Measurements from ENCODE around the gene KCTD1. TPM values are rescaled to one million over a fixed set of nuclear protein-coding genes. Genes with fewer than 3 reads are reported as not detected.
A peak's percentile ranks its signal among the peaks of the same experiment; 100 is the strongest.

Gene KCTD1
- 1 to 10 TPM; 3.4 to 4.2 TPM for total RNA-seq

- Mint-ChIP-seq H3K27me3 (peaks cover 47% of the 10 kb centered on the region), H3K4me3 (peak within 1 kb of the TSS; percentile 88), H3K4me1 (peaks cover 26% of the 10 kb centered on the region), H3K36me3 (peaks cover 13% of the 10 kb centered on the region), H3K27ac (no peak within 1 kb of the TSS), H3K9me3 (peaks cover 1% of the 10 kb centered on the region)
- DNase-seq, result peak; percentile 79
Observed at GRCh38 chr18:26548415-26549262, at the start of gene KCTD1. KCTD1 (minus strand) TSS chr18:26548553; CDS start chr18:26548536, 17 bp downstream.

- no peak overlapping the region for H3K4me3 Mint-ChIP-seq
- no peaks in the 10 kb centered on the region for H3K9me3 Mint-ChIP-seq
- H3K27ac Mint-ChIP-seq, result no peak overlapping the region
- H3K4me1 Mint-ChIP-seq, result no peaks in the 10 kb centered on the region
- H3K36me3 Mint-ChIP-seq, result no peaks in the 10 kb centered on the region
- H3K27me3 Mint-ChIP-seq, result peaks cover 6% of the 10 kb centered on the region
- no peak for DNase-seq
Observed at GRCh38 chr18:26593365-26594320, 45.3 kb upstream of the KCTD1 start.

- H3K27ac Mint-ChIP-seq, result no peak overlapping the region
- H3K4me3 Mint-ChIP-seq, result no peak overlapping the region
- H3K27me3 Mint-ChIP-seq, result peaks cover 6% of the 10 kb centered on the region
- no peaks in the 10 kb centered on the region for H3K36me3 Mint-ChIP-seq
- no peaks in the 10 kb centered on the region for H3K9me3 Mint-ChIP-seq
- H3K4me1 Mint-ChIP-seq, result no peaks in the 10 kb centered on the region
- DNase-seq, result no peak
Observed at GRCh38 chr18:26584745-26585144, 36.4 kb upstream of the KCTD1 start.

GRCh38 chr18:26579941-26580618 lies 31.7 kb upstream of the KCTD1 start:
- Mint-ChIP-seq H3K4me3 (no peak overlapping the region), H3K9me3 (no peaks in the 10 kb centered on the region), H3K27ac (no peak overlapping the region), H3K4me1 (peaks cover 5% of the 10 kb centered on the region), H3K36me3 (no peaks in the 10 kb centered on the region), H3K27me3 (peaks cover 42% of the 10 kb centered on the region)
- DNase-seq, result no peak

- Mint-ChIP-seq H3K9me3 (no peaks in the 10 kb centered on the region), H3K4me1 (peaks cover 8% of the 10 kb centered on the region), H3K27me3 (peaks cover 68% of the 10 kb centered on the region), H3K36me3 (no peaks in the 10 kb centered on the region), H3K4me3 (no peak overlapping the region), H3K27ac (no peak overlapping the region)
- no peak for DNase-seq
Observed at GRCh38 chr18:26575865-26576217, 27.5 kb upstream of the KCTD1 start.

GRCh38 chr18:26574958-26575864 lies 26.9 kb upstream of the KCTD1 start:
- Mint-ChIP-seq H3K27me3 (peaks cover 67% of the 10 kb centered on the region), H3K27ac (no peak overlapping the region), H3K36me3 (no peaks in the 10 kb centered on the region), H3K4me3 (peak overlapping the region; percentile 45), H3K9me3 (no peaks in the 10 kb centered on the region), H3K4me1 (peaks cover 8% of the 10 kb centered on the region)
- DNase-seq, result peak; percentile 2

- Mint-ChIP-seq H3K4me1 (no peaks in the 10 kb centered on the region), H3K36me3 (no peaks in the 10 kb centered on the region), H3K27ac (no peak overlapping the region), H3K4me3 (no peak overlapping the region), H3K9me3 (no peaks in the 10 kb centered on the region), H3K27me3 (peaks cover 26% of the 10 kb centered on the region)
- no peak for DNase-seq
Observed at GRCh38 chr18:26568926-26569665, 20.7 kb upstream of the KCTD1 start.

GRCh38 chr18:26568513-26568912 lies 20.2 kb upstream of the KCTD1 start:
- Mint-ChIP-seq H3K9me3 (no peaks in the 10 kb centered on the region), H3K4me3 (no peak overlapping the region), H3K4me1 (no peaks in the 10 kb centered on the region), H3K27me3 (peaks cover 22% of the 10 kb centered on the region), H3K27ac (no peak overlapping the region), H3K36me3 (no peaks in the 10 kb centered on the region)
- no peak for DNase-seq

GRCh38 chr18:26566874-26567555 lies 18.7 kb upstream of the KCTD1 start:
- Mint-ChIP-seq H3K36me3 (no peaks in the 10 kb centered on the region), H3K4me1 (no peaks in the 10 kb centered on the region), H3K27ac (no peak overlapping the region), H3K27me3 (peaks cover 15% of the 10 kb centered on the region), H3K9me3 (no peaks in the 10 kb centered on the region), H3K4me3 (no peak overlapping the region)
- no peak for DNase-seq

GRCh38 chr18:26565514-26565913 lies 17.2 kb upstream of the KCTD1 start:
- DNase-seq, result no peak
- Mint-ChIP-seq H3K36me3 (no peaks in the 10 kb centered on the region), H3K27me3 (peaks cover 11% of the 10 kb centered on the region), H3K4me1 (no peaks in the 10 kb centered on the region), H3K4me3 (no peak overlapping the region), H3K27ac (no peak overlapping the region), H3K9me3 (no peaks in the 10 kb centered on the region)

GRCh38 chr18:26563024-26563423 lies 14.7 kb upstream of the KCTD1 start:
- DNase-seq, result no peak
- H3K36me3 Mint-ChIP-seq, result no peaks in the 10 kb centered on the region
- H3K4me3 Mint-ChIP-seq, result no peak overlapping the region
- H3K4me1 Mint-ChIP-seq, result no peaks in the 10 kb centered on the region
- no peak overlapping the region for H3K27ac Mint-ChIP-seq
- peaks cover 6% of the 10 kb centered on the region for H3K27me3 Mint-ChIP-seq
- H3K9me3 Mint-ChIP-seq, result no peaks in the 10 kb centered on the region

GRCh38 chr18:26562568-26562967 lies 14.2 kb upstream of the KCTD1 start:
- Mint-ChIP-seq H3K4me1 (no peaks in the 10 kb centered on the region), H3K27me3 (peaks cover 10% of the 10 kb centered on the region), H3K36me3 (no peaks in the 10 kb centered on the region), H3K4me3 (no peak overlapping the region), H3K27ac (no peak overlapping the region), H3K9me3 (no peaks in the 10 kb centered on the region)
- no peak for DNase-seq

- DNase-seq, result no peak
- Mint-ChIP-seq H3K4me3 (no peak overlapping the region), H3K4me1 (no peaks in the 10 kb centered on the region), H3K9me3 (no peaks in the 10 kb centered on the region), H3K36me3 (no peaks in the 10 kb centered on the region), H3K27me3 (peaks cover 11% of the 10 kb centered on the region), H3K27ac (no peak overlapping the region)
Observed at GRCh38 chr18:26561769-26562168, 13.4 kb upstream of the KCTD1 start.

All from activated naive CD8-positive, alpha-beta T cell treated with anti-CD3 and anti-CD28 coated beads for 36 hours (primary cell).